WTC11 (cell line): ENCODE results near the gene RAP1GAP. TPM values are rescaled to one million over a fixed set of nuclear protein-coding genes. Genes with fewer than 3 reads are reported as not detected.
"Not testable (repeated sequence)": the region's sequence is repeated elsewhere in the genome, so short reads cannot be mapped to it uniquely, and the experiment has no call there.

Experiments
- ATAC-seq: fragments of 200-7000 bp; cut with Tn5 transposase; 2 replicates; pipeline ENCODE4 v1.10.0; 2021; ENCODE audit warnings: mild to moderate bottlenecking, moderate library complexity
- CTCF ChIA-PET: fragments of 300-600 bp; sonication (Branson Sonifier 250); formaldehyde crosslinking; loops from one replicate; lab custom pipeline; 2021; ENCODE audit warnings: antibody characterized with exemption; lab: Charles Lee
- POLR2A ChIA-PET: fragments of 350-600 bp; sonication (Branson Sonifier 250); formaldehyde crosslinking; loops from one replicate; lab custom pipeline; 2021; ENCODE audit warnings: antibody characterized with exemption; lab: Charles Lee
- DNase-seq: peaks from one replicate; pipeline ENCODE4 v3.0.0; 2021; ENCODE audit warnings: low spot score
- H3K27ac Mint-ChIP-seq: 2 replicates; pipeline ENCODE4 v1.8.0; 2021; ENCODE audit warnings: mixed read lengths
- H3K27me3 Mint-ChIP-seq: 2 replicates; pipeline ENCODE4 v1.8.0; 2021; ENCODE audit warnings: low read depth, mild to moderate bottlenecking, moderate library complexity, mixed read lengths
- H3K36me3 Mint-ChIP-seq: 2 replicates; pipeline ENCODE4 v1.8.0; 2021; ENCODE audit warnings: mixed read lengths
- H3K4me1 Mint-ChIP-seq: 2 replicates; pipeline ENCODE4 v1.8.0; 2022; ENCODE audit warnings: mixed read lengths
- H3K4me3 Mint-ChIP-seq: 2 replicates; pipeline ENCODE4 v1.8.0; 2021; ENCODE audit warnings: mild to moderate bottlenecking, moderate library complexity, mixed read lengths
- H3K9me3 Mint-ChIP-seq: 2 replicates; pipeline ENCODE4 v1.8.0; 2021; ENCODE audit warnings: mixed read lengths
- ATF6 ChIP-seq: sonication (generic); formaldehyde crosslinking; IDR thresholded peaks from 2 replicates; pipeline ENCODE4 v1.8.1; 2023; ENCODE audit warnings: mild to moderate bottlenecking, missing genetic modification reagents
- CDX4 ChIP-seq: fragments of 250-450 bp; sonication (Bioruptor Pico); IDR thresholded peaks from 2 replicates; pipeline ENCODE4 v1.9.0; 2021; ENCODE audit warnings: moderate library complexity, mild to moderate bottlenecking, inconsistent platforms, borderline replicate concordance
- E2F1 ChIP-seq: sonication (generic); formaldehyde crosslinking; IDR thresholded peaks from 2 replicates; pipeline ENCODE4 v1.8.0; 2022; ENCODE audit warnings: mild to moderate bottlenecking, missing genetic modification reagents
- GRHL2 ChIP-seq: fragments of 250-450 bp; sonication (Bioruptor Pico); IDR thresholded peaks from 2 replicates; pipeline ENCODE4 v1.8.0; 2022; ENCODE audit warnings: mild to moderate bottlenecking, moderate library complexity; ENCODE audit not compliant: insufficient replicate concordance, severe bottlenecking
- GTF2I ChIP-seq: fragments of 250-450 bp; sonication (Bioruptor Pico); conservative IDR thresholded peaks from 2 replicates; pipeline ENCODE4 v1.4.0; 2021; ENCODE audit warnings: mild to moderate bottlenecking
- HMGXB4 ChIP-seq: sonication (generic); formaldehyde crosslinking; IDR thresholded peaks from 2 replicates; pipeline ENCODE4 v1.8.1; 2023; ENCODE audit warnings: mild to moderate bottlenecking, moderate library complexity, missing genetic modification reagents
- IRF2 ChIP-seq: sonication (generic); formaldehyde crosslinking; IDR thresholded peaks from 2 replicates; pipeline ENCODE4 v1.8.0; 2022; ENCODE audit warnings: low read depth, missing genetic modification reagents, borderline replicate concordance
- MAX ChIP-seq: sonication (generic); formaldehyde crosslinking; IDR thresholded peaks from 2 replicates; pipeline ENCODE4 v1.8.0; 2022; ENCODE audit warnings: mild to moderate bottlenecking, missing genetic modification reagents
- NFATC4 ChIP-seq: fragments of 250-450 bp; sonication (Bioruptor Pico); IDR thresholded peaks from 2 replicates; pipeline ENCODE4 v1.9.0; 2021; ENCODE audit warnings: mild to moderate bottlenecking
- NR2C2 ChIP-seq: sonication (generic); formaldehyde crosslinking; IDR thresholded peaks from 2 replicates; pipeline ENCODE4 v1.8.0; 2022; ENCODE audit warnings: mild to moderate bottlenecking, missing genetic modification reagents
- RELA ChIP-seq: sonication (generic); formaldehyde crosslinking; IDR thresholded peaks from 2 replicates; pipeline ENCODE4 v1.8.1; 2022; ENCODE audit warnings: missing genetic modification reagents, mild to moderate bottlenecking, borderline replicate concordance
- RORB ChIP-seq: fragments of 250-450 bp; sonication (Bioruptor Pico); IDR thresholded peaks from 2 replicates; pipeline ENCODE4 v1.9.0; 2021; ENCODE audit warnings: mild to moderate bottlenecking
- STAT6 ChIP-seq: sonication (generic); formaldehyde crosslinking; conservative IDR thresholded peaks from 2 replicates; pipeline ENCODE4 v1.8.1; 2023; ENCODE audit warnings: mild to moderate bottlenecking, low read depth, missing genetic modification reagents, moderate library complexity
- USF1 ChIP-seq: sonication (generic); formaldehyde crosslinking; IDR thresholded peaks from 2 replicates; pipeline ENCODE4 v1.8.0; 2022; ENCODE audit warnings: mild to moderate bottlenecking, missing genetic modification reagents
- ZBTB43 ChIP-seq: sonication (generic); formaldehyde crosslinking; IDR thresholded peaks from 2 replicates; pipeline ENCODE4 v1.8.1; 2023; ENCODE audit warnings: mild to moderate bottlenecking, missing genetic modification reagents
- ZMAT4 ChIP-seq: fragments of 250-450 bp; sonication (Bioruptor Pico); IDR thresholded peaks from 2 replicates; pipeline ENCODE4 v1.9.0; 2021; ENCODE audit warnings: mild to moderate bottlenecking
- ZNF671 ChIP-seq: fragments of 250-450 bp; sonication (Bioruptor Pico); IDR thresholded peaks from 2 replicates; pipeline ENCODE4 v1.8.0; 2021; ENCODE audit warnings: mild to moderate bottlenecking
- total RNA-seq: library from RNA; stranded (reverse); gene quantifications from 3 replicates; pipeline ENCODE4 v1.2.3, GENCODE V29; 2021

The RAP1GAP gene
- total RNA-seq, 1 experiment from 2014 or later: 7.6 TPM

- DNase-seq: no peak
- no peaks in the 10 kb centered on the region for H3K27me3 Mint-ChIP-seq
- H3K4me1 Mint-ChIP-seq: peaks cover 6% of the 10 kb centered on the region; the same call in 1 of the 2 replicates
- no peak for ATAC-seq
- H3K9me3 Mint-ChIP-seq: peaks cover 3% of the 10 kb centered on the region; the same call in 1 of the 2 replicates
- H3K36me3 Mint-ChIP-seq: peaks cover 13% of the 10 kb centered on the region
- H3K4me3 Mint-ChIP-seq: no peak overlapping the region
- H3K27ac Mint-ChIP-seq: peak overlapping the region; percentile 83
- CTCF ChIA-PET: interaction anchor here (1.4 kb wide), 1 partner anchor 30 kb away, joined by 3 read pairs; no protein-coding TSS in a partner anchor
- POLR2A ChIA-PET: no interaction called here
- TF ChIP-seq GRHL2 (CRISPR knock-in tag): no peak
- no peak for TF ChIP-seq E2F1
- TF ChIP-seq NFATC4 (CRISPR knock-in tag): no peak
- no peak for TF ChIP-seq CDX4 (CRISPR knock-in tag)
- no peak for TF ChIP-seq ZBTB43 (CRISPR knock-in tag)
- no peak for TF ChIP-seq ATF6 (CRISPR knock-in tag)
- no peak for TF ChIP-seq RELA (CRISPR knock-in tag)
- no peak for TF ChIP-seq ZNF671
- no peak for TF ChIP-seq GTF2I (CRISPR knock-in tag)
- no peak for TF ChIP-seq IRF2 (CRISPR knock-in tag)
- no peak for TF ChIP-seq USF1 (CRISPR knock-in tag)
- no peak for TF ChIP-seq RORB (CRISPR knock-in tag)
- no peak for TF ChIP-seq ZMAT4
- no peak for TF ChIP-seq NR2C2
- TF ChIP-seq STAT6 (CRISPR knock-in tag): no peak
- TF ChIP-seq HMGXB4 (CRISPR knock-in tag): no peak
- no peak for TF ChIP-seq MAX (CRISPR knock-in tag)
Observed at GRCh38 chr1:21567241-21568005, 101.7 kb downstream of the RAP1GAP start.

- DNase-seq, H3K4me3 Mint-ChIP-seq, H3K36me3 Mint-ChIP-seq, ATAC-seq, H3K4me1 Mint-ChIP-seq, H3K27ac Mint-ChIP-seq, POLR2A ChIA-PET, H3K27me3 Mint-ChIP-seq, H3K9me3 Mint-ChIP-seq: not testable (repeated sequence)
- CTCF ChIA-PET: interaction anchor here (0.6 kb wide), 1 partner anchor 258 kb away, joined by 3 read pairs; no protein-coding TSS in a partner anchor
Observed at GRCh38 chr1:21566361-21566760, 102.8 kb downstream of the RAP1GAP start.
